ENCODE measurements around the gene TRAIP.

DNA sequence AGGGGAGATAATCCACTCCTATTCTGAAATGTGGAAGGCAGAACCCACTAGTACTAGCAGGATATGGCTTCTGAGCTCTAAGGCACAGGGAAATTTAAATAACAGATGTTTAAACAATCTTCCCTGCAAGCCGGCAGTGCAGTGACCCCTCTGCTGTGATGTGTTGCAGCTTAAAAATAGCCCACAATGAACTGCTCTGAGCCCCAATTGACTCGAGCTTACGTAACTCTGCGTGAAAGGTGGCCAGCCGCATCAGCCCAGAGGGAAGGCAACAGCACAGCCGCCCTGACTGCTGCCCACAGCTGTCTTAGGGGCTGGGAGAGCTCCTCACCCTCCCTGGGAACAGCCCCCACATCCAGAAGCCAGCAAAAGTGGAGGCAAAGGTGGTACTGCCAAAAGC lies 25.8 kb upstream of the TRAIP start:
- TF ChIP-seq, protein P1, sequence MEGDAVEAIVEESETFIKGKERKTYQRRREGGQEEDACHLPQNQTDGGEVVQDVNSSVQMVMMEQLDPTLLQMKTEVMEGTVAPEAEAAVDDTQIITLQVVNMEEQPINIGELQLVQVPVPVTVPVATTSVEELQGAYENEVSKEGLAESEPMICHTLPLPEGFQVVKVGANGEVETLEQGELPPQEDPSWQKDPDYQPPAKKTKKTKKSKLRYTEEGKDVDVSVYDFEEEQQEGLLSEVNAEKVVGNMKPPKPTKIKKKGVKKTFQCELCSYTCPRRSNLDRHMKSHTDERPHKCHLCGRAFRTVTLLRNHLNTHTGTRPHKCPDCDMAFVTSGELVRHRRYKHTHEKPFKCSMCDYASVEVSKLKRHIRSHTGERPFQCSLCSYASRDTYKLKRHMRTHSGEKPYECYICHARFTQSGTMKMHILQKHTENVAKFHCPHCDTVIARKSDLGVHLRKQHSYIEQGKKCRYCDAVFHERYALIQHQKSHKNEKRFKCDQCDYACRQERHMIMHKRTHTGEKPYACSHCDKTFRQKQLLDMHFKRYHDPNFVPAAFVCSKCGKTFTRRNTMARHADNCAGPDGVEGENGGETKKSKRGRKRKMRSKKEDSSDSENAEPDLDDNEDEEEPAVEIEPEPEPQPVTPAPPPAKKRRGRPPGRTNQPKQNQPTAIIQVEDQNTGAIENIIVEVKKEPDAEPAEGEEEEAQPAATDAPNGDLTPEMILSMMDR (conservative IDR thresholded peaks at IDR 0.05; ENCODE audit: low read depth, low read length), result no peak
- TF ChIP-seq EZH2 (IDR thresholded peaks at IDR 0.05; ENCODE audit: borderline replicate concordance, low read depth, low read length, poor library complexity, severe bottlenecking), result no peak

Measured in A673 (cell line).